Frontal cortex (tissue), 4 donors: Measurements from ENCODE around the gene PTPMT1. TPM values are rescaled to one million over a fixed set of nuclear protein-coding genes. Genes with fewer than 3 reads are reported as not detected.

Experiments
- DNase-seq, 2 donors: peaks; one replicate each; pipeline ENCODE4 v3.0.0; 2012; ENCODE audit warnings: low spot score in 2 of 2
- FAIRE-seq: peaks from 2 replicates; lab custom pipeline; 2012; peaks lifted over from hg19 to GRCh38; lab: Jason Lieb, UNC
- small RNA-seq: library from RNA; depleted of rRNA; stranded (forward); fragments of <200 nt; gene quantifications from one replicate; pipeline ENCODE3, GENCODE V24; 2014
- total RNA-seq: library from RNA; depleted of rRNA; stranded (reverse); fragments of >200 nt; gene quantifications from one replicate; pipeline ENCODE4 v1.2.3, GENCODE V29; 2014
- donor health status: control.
- donor health status: control.
- donor health status: control.

Gene PTPMT1
- total RNA-seq, 1 donor from 2014 or later: 22.0 TPM

DNA sequence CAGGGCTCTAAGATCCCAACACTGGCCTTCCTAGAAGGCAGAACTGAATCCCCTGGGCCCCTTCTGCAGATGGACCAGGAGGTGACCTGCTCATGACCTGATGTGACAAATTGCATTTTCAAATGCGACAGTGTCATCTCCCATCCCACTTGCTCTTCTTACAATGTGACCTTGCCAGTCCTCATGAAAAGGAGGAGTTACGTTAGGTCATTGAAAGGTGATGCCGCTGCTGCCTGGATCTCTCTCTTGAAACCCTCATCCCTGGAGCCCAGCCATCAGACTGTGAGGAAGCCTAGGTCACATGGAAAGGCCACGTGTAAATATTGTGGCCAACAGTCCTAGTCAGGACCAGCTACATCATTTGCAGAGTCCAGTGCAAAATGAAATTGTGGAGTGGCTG lies 34.5 kb downstream of the PTPMT1 start:
- FAIRE-seq: no peak
- DNase-seq: no peak

DNA sequence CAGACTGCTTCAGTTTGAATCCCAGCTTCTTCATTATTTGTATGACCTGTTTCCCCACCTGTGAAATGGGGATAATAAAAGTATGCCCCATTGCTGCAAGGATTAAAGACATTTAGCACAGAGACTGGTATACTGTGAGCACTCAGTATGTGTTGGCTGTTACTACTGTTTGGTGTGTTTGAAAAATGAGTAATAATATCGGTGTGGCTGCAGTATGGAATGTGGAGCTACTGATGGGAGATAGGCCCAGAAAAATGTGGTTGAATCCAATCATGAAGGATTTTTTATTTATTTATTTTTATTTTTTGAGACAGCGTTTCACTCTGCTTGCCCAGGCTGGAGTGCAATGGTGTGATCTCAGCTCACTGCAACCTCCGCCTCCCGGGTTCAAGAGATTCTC lies 37.9 kb downstream of the PTPMT1 start:
- no peak for FAIRE-seq
- no peak for DNase-seq

DNA sequence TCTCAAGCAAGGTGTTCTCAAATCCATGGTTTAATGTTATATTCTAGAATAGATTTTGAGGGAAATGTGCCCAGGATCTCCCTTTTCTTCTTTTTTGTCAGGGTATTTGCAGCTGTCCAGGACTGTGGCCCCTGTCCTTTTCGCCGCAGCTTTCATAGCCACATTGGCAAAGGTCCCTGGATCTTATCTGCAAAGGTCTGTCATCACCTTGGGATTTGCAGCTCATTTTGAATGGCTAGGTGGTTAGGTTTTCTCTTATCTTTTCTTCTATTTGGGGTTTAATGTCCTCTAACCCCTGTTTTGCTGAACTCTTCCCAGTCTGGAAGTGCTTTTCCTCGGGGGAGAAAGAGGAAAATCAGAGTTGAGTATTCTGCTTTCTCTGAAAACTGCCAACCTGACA lies 40.5 kb downstream of the PTPMT1 start:
- DNase-seq: no peak
- FAIRE-seq: no peak

DNA sequence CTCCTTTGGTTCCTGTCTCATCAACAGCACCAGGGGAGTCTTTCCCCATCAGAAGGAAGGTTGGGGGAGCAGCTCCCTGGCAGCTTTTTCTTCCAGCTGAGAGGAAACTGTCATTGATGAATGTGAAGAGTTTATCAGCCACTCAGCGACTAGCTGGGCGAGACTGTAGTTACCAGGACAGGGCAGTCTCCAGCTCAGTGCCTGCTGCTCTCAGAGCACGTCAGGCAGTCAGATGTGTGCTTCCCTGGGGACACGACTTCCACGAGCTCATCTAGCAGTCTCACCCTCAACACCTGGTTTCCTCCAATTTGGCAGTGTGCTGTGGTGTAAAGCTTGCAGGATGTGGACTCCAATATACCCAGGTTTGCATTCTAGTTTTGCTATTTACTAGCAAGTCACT lies 41.3 kb downstream of the PTPMT1 start:
- FAIRE-seq (no peak), DNase-seq (no peak)

DNA sequence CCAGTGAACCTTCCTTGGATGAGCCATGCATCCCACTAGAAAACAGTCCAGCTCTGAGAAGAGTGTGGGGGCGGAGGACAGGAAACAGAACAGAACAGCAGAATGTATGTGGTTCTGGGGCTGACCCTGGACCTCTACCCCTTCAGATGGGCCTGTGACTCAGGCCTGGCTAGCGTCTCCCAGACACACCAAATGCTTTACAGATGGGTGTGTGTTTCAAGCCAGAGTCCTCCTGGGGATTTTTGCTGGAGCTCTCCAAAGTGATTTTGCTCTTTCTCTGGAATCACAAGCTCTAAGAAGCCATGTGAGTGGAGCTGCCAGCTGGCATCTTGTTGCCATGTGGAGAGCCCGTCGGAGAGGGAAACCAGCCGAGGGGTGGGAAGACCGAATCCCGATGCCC lies 42.0 kb downstream of the PTPMT1 start:
- FAIRE-seq: no peak
- DNase-seq: peak in 1 of 2 donors; percentile 19

DNA sequence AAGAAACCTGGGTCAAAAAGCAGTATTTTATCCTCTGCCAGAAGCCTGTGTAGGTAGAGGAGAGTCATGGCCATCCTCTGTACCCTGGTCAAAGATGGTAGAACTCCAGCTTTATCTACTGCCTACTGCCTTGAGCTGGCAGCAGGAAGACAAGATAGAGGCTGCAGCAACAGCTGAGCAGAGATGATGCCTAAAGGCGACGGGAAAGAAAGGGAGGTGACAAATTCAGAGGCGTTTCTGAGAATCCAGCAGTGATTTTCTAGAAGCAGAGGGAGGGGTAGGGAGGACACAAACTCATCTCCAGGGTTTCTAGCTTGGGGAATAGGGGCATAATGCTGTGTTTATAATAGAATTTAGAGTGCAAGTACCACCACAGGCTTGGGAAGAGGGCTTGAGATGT lies 44.3 kb downstream of the PTPMT1 start:
- no peak for DNase-seq
- FAIRE-seq: no peak

DNA sequence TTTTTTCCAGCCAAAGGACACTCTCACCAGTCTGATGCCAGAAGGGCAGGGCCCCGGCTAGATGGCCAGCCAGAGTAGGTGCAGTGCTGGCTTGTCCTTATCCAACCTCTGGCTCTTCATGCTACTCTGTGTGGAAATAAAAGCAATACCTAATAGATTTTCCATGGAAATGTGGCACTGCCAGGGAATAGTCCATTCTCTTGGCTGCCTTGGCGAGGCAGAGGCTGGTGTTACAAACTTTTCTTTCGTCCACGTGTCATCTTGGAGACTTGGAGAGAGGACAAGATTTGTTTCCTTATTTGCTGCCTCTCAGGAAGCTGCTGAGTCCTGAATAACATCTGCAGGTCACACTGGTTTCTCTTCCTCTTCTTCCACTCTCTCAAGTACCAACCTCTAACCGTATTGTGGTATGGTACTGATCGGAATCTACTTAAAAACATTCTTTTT lies 46.0 kb downstream of the PTPMT1 start:
- FAIRE-seq: no peak
- peak in 1 of 2 donors; percentile 14 for DNase-seq

DNA sequence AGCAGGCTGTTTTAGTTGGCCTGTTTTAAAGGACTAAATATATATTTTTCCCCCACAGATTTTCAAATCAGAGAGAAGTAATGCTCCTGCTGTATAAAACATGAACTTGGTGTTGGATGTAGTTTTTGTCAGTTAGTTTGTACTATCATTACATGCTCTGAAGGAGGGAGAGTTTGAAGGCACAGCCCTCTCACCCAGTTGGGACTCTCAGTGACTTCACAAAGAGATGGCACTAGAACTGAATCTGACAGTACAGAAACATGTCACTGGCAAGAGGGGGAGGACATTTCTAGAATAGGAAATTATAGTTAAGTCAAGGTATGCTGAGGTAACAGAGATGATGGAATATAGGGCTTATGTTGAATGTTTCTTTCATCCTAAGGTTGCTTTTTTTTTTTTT lies 49.9 kb downstream of the PTPMT1 start:
- DNase-seq (no peak), FAIRE-seq (no peak)

DNA sequence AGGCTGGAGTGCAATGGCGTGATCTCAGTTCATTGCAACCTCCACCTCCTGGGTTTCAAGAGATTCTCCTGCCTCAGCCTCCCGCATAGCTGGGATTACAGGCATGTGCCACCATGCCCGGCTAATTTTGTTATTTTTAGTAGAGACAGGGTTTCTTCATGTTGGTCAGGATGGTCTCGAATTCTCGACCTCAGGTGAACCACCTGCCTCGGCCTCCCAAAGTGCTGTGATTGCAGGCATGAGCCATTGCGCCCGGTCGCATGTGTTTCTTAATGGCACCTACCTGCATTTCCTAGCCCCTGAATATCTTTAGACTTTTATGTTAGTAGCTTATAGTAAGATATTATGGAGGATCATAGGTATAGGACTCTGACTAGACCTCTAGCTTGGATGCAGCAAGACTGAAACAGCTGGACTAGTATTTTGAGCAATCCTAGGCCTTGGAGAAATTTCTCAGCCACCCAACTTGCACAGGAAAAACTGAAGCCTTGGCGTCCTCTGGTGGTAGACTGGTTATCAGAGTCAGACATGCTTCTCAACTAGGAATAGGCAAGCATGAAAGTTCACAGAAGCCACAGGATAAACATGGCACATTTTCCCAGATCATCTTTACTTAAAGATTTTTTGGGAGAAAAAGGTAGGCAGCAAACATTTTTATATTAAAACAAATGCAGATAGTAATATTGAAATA lies 51.5 kb downstream of the PTPMT1 start:
- DNase-seq (peak in 1 of 2 donors; percentile 47), FAIRE-seq (no peak)

DNA sequence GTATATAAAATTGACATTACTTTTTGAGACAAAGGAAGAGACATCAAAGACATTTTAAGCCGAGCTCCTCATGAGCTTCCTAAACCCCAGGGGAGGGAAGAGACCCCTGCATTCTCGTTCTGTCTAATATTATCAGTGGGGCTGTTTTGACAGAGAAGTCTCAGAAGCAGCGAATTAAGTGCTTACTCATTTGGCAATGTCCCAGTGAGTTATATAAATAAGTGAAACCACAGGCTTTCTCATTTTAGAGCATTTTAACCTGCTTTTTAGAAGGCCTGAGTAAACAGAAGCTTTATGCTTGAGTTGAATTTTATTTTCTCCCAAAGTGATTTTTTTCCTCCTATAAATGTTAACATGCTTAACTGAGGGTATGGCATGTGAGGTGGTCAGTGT lies 52.0 kb downstream of the PTPMT1 start:
- no peak for DNase-seq
- FAIRE-seq: no peak

DNA sequence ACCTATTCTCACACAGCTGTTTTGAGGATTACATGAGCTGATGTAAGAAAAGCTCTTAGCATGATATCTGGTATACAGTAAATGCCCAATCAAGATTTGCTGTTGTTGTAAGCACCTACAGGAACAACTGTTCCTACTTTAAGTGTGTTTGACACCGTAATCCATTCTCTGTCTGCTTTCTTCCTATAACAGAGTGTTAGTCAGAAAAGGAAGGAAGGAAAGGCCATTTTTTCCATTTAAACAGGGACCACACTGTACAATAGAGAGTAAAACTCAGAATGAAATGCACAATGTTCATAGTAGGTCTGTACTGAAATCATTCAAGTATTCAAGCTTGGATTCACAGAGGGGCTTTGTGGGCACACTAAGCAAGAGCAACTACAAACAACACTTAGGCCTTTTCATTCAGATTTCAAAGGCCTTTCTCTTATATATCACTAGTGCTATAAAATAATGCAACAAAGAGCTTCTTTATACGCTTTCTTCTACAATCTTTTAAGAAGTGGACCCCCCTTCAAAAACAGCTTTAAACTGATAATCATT lies 55.5 kb downstream of the PTPMT1 start:
- DNase-seq: no peak

More for the DNA sequence above, 55.5 kb downstream of the PTPMT1 start:
- FAIRE-seq: no peak

Small RNA genes lying within 50 kb of the gene (small RNA-seq; reads per million reads assigned to genes)
- not detected for gene RN7SL652P
- gene RNU5E-10P: 0.08 reads per million

Other genes with a start within 250 kb of the PTPMT1 start
- not detected for gene MYBPC3, start 212.9 kb upstream of the PTPMT1 start, total RNA-seq
- gene SPI1, start 187.1 kb upstream of the PTPMT1 start, total RNA-seq: 1.2 TPM
- 8.6 TPM for gene SLC39A13, start 157.0 kb upstream of the PTPMT1 start, total RNA-seq
- 104 TPM for gene PSMC3, start 139.2 kb upstream of the PTPMT1 start, total RNA-seq
- gene RAPSN, start 116.5 kb upstream of the PTPMT1 start, total RNA-seq: not detected
- 176 TPM for gene CELF1, start 12.5 kb upstream of the PTPMT1 start, total RNA-seq
- gene KBTBD4, start 13.4 kb downstream of the PTPMT1 start, total RNA-seq: 42.8 TPM
- gene NDUFS3, start 13.5 kb downstream of the PTPMT1 start, total RNA-seq: 72.6 TPM
- not detected for gene FAM180B, start 21.1 kb downstream of the PTPMT1 start, total RNA-seq
- gene C1QTNF4, start 28.8 kb downstream of the PTPMT1 start, total RNA-seq: 14.7 TPM
- 95.4 TPM for gene MTCH2, start 77.0 kb downstream of the PTPMT1 start, total RNA-seq
- gene AGBL2, start 149.8 kb downstream of the PTPMT1 start, total RNA-seq: 0.41 TPM
- 79.5 TPM for gene FNBP4, start 201.7 kb downstream of the PTPMT1 start, total RNA-seq